ENCODE measurements around the gene NRN1.

DNA sequence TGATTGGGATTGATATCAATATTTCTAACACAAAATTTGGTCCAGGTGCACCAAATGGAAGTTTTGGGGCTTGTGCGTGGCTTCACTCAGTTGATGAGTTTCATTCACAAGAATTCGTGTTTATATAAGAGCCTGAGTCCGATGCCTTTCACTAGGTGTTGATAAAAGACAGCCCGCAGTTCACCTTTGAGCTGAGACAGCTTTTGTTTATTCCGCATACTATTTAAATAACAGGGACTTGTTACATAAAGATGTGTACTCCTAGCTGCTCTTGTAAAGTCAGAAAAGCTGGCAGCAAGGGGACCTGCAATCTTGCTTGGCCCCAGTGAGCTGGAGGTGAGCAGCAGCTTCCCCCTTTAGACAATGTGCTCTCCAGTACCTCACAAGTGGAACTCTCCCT is 19.0 kb upstream of the NRN1 start:
- TF ChIP-seq, protein P1, sequence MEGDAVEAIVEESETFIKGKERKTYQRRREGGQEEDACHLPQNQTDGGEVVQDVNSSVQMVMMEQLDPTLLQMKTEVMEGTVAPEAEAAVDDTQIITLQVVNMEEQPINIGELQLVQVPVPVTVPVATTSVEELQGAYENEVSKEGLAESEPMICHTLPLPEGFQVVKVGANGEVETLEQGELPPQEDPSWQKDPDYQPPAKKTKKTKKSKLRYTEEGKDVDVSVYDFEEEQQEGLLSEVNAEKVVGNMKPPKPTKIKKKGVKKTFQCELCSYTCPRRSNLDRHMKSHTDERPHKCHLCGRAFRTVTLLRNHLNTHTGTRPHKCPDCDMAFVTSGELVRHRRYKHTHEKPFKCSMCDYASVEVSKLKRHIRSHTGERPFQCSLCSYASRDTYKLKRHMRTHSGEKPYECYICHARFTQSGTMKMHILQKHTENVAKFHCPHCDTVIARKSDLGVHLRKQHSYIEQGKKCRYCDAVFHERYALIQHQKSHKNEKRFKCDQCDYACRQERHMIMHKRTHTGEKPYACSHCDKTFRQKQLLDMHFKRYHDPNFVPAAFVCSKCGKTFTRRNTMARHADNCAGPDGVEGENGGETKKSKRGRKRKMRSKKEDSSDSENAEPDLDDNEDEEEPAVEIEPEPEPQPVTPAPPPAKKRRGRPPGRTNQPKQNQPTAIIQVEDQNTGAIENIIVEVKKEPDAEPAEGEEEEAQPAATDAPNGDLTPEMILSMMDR (IDR thresholded peaks at IDR 0.05; ENCODE audit: low read length) = no peak
- TF ChIP-seq EZH2 (IDR thresholded peaks at IDR 0.05; ENCODE audit: borderline replicate concordance, low read length) = no peak
